Measurements from ENCODE around the gene ZNF701.
"Not testable (repeated sequence)": the region's sequence is repeated elsewhere in the genome, so short reads cannot be mapped to it uniquely, and the experiment has no call there.

ZNF701 gene

GRCh38 chr19:52554216-52554971 lies 15.7 kb upstream of the ZNF701 start:
- no peak overlapping the region for H3K4me3 ChIP-seq (ENCODE audit: low read depth, low read length)
- TF ChIP-seq, protein P1, sequence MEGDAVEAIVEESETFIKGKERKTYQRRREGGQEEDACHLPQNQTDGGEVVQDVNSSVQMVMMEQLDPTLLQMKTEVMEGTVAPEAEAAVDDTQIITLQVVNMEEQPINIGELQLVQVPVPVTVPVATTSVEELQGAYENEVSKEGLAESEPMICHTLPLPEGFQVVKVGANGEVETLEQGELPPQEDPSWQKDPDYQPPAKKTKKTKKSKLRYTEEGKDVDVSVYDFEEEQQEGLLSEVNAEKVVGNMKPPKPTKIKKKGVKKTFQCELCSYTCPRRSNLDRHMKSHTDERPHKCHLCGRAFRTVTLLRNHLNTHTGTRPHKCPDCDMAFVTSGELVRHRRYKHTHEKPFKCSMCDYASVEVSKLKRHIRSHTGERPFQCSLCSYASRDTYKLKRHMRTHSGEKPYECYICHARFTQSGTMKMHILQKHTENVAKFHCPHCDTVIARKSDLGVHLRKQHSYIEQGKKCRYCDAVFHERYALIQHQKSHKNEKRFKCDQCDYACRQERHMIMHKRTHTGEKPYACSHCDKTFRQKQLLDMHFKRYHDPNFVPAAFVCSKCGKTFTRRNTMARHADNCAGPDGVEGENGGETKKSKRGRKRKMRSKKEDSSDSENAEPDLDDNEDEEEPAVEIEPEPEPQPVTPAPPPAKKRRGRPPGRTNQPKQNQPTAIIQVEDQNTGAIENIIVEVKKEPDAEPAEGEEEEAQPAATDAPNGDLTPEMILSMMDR (IDR thresholded peaks at IDR 0.05; ENCODE audit: low read depth, low read length, missing control alignments) = no peak
- no peak for DNase-seq (ENCODE audit: low read depth)
- in situ Hi-C loops (cut with HindIII; ENCODE audit: low sequenced_read_pairs) = no loop called here

GRCh38 chr19:52557231-52557995 lies 12.7 kb upstream of the ZNF701 start:
- in situ Hi-C loops (cut with HindIII; ENCODE audit: low sequenced_read_pairs) = no loop called here
- no peak for DNase-seq (ENCODE audit: low read depth)
- no peak overlapping the region for H3K4me3 ChIP-seq (ENCODE audit: low read depth, low read length)
- TF ChIP-seq, protein P1 (IDR thresholded peaks at IDR 0.05; ENCODE audit: low read depth, low read length, missing control alignments) = no peak

GRCh38 chr19:52558732-52559445 lies 11.2 kb upstream of the ZNF701 start:
- H3K4me3 ChIP-seq (ENCODE audit: low read depth, low read length); in situ Hi-C loops (cut with HindIII; ENCODE audit: low sequenced_read_pairs); DNase-seq (ENCODE audit: low read depth): not testable (repeated sequence)

GRCh38 chr19:52561611-52562010 lies 8.5 kb upstream of the ZNF701 start:
- H3K4me3 ChIP-seq (ENCODE audit: low read depth, low read length); in situ Hi-C loops (cut with HindIII; ENCODE audit: low sequenced_read_pairs); DNase-seq (ENCODE audit: low read depth): not testable (repeated sequence)

- no peak overlapping the region for H3K4me3 ChIP-seq (ENCODE audit: low read depth, low read length)
- in situ Hi-C loops (cut with HindIII; ENCODE audit: low sequenced_read_pairs) = no loop called here
- DNase-seq (ENCODE audit: low read depth) = no peak
- TF ChIP-seq, protein P1 (IDR thresholded peaks at IDR 0.05; ENCODE audit: low read depth, low read length, missing control alignments) = no peak
These were observed 4.0 kb upstream of the ZNF701 start for GRCh38 chr19:52566121-52566520.

DNA sequence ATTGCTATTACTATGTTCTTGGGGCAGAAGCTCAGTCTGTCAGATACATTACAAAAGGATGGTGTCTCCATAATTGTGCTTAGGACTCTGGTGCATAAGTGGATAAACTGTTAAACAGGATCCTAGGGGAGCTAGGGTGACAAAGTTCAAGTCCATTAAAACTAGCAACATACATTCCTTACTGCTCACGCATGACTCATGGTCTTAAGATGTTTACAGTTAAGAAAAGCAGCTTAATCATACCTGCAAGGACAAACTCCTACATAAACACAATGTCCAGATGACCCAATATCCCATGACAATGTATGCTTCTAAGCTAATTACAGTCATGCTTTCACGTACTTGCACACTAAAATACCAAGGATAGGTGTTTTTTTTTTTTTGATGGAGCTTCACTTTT lies 3.5 kb upstream of the ZNF701 start:
- no peak for DNase-seq (ENCODE audit: low read depth)
- TF ChIP-seq, protein P1 (IDR thresholded peaks at IDR 0.05; ENCODE audit: low read depth, low read length, missing control alignments) = no peak
- in situ Hi-C loops (cut with HindIII; ENCODE audit: low sequenced_read_pairs) = no loop called here
- H3K4me3 ChIP-seq (ENCODE audit: low read depth, low read length) = no peak overlapping the region

- H3K4me3 ChIP-seq (ENCODE audit: low read depth, low read length) = no peak overlapping the region
- DNase-seq (ENCODE audit: low read depth) = no peak
- in situ Hi-C loops (cut with HindIII; ENCODE audit: low sequenced_read_pairs) = no loop called here
- TF ChIP-seq, protein P1 (IDR thresholded peaks at IDR 0.05; ENCODE audit: low read depth, low read length, missing control alignments) = no peak
These were observed 2.2 kb upstream of the ZNF701 start for GRCh38 chr19:52567921-52568320.

- in situ Hi-C loops (cut with HindIII; ENCODE audit: low sequenced_read_pairs); DNase-seq (ENCODE audit: low read depth): not testable (repeated sequence)
- H3K4me3 ChIP-seq (ENCODE audit: low read depth, low read length) = peak overlapping the region; percentile 90
These were observed 468 bp upstream of the ZNF701 start for GRCh38 chr19:52569638-52569999.
